Effector memory CD8-positive, alpha-beta T cell (primary cell): ENCODE results near the gene ZBTB7C.
A peak's percentile ranks its signal among the peaks of the same experiment; 100 is the strongest.

Source experiments
- ATAC-seq: fragments of 150-1000 bp; cut with Tn5 transposase; replicated peaks from 2 replicates; pipeline ENCODE4 v1.10.0; 2021; ENCODE audit warnings: mild to moderate bottlenecking, moderate library complexity
- DNase-seq, 3 experiments: peaks; one replicate each; pipeline ENCODE4 v3.0.0; 2021
- H3K27ac Mint-ChIP-seq, 2 donors: one replicate each; pipeline ENCODE4 v1.8.0; 2022; ENCODE audit warnings: mild to moderate bottlenecking in 2 of 2, mixed read lengths in 2 of 2, moderate library complexity in 2 of 2
- H3K27me3 Mint-ChIP-seq, 2 donors: one replicate each; pipeline ENCODE4 v1.8.0; 2022; ENCODE audit warnings: mixed read lengths in 2 of 2
- H3K36me3 Mint-ChIP-seq: one replicate; pipeline ENCODE4 v1.8.0; 2022; ENCODE audit warnings: mild to moderate bottlenecking, moderate library complexity, mixed read lengths; ENCODE audit not compliant: insufficient read depth
- H3K4me1 Mint-ChIP-seq, 2 donors: one replicate each; pipeline ENCODE4 v1.8.0; 2022; ENCODE audit warnings: low read depth in 2 of 2, mixed read lengths in 2 of 2
- H3K4me3 Mint-ChIP-seq, 2 donors: one replicate each; pipeline ENCODE4 v1.8.0; 2022; ENCODE audit warnings: mild to moderate bottlenecking in 2 of 2, mixed read lengths in 2 of 2, moderate library complexity in 2 of 2
- H3K9me3 Mint-ChIP-seq, 2 donors: one replicate each; pipeline ENCODE4 v1.8.0; 2022; ENCODE audit warnings: mixed read lengths in 2 of 2

The ZBTB7C gene

GRCh38 chr18:48053881-48054816 is 355.0 kb downstream of the ZBTB7C start:
- H3K36me3 Mint-ChIP-seq = no peaks in the 10 kb centered on the region
- no peak for ATAC-seq
- H3K9me3 Mint-ChIP-seq = no peaks in the 10 kb centered on the region
- H3K27ac Mint-ChIP-seq = no peak overlapping the region
- peaks cover 69 to 83% of the 10 kb centered on the region in 2 donors for H3K27me3 Mint-ChIP-seq
- no peak for DNase-seq
- H3K4me1 Mint-ChIP-seq = peaks cover 0 to 7% of the 10 kb centered on the region in 2 donors
- no peak overlapping the region for H3K4me3 Mint-ChIP-seq

DNA sequence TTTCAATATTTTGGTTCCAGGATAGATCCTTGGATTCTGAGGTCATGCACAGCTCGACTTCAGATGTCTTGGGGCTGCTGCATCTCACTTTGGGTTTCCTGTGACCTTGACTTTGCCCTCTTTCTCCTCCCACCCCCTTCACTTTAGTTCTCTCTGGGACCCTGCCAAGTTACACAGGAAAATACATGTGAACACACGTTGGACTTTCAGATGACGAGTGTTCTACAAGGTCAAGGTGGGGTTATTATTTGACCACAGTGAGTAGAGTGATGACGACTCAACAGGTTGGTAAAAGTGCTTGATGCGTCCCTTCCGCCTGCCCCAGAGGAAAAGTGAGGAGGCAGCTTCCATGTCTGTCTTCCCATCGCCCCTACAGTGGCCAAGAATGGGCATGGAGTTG is 356.3 kb downstream of the ZBTB7C start:
- H3K4me1 Mint-ChIP-seq = peaks cover 0 to 4% of the 10 kb centered on the region in 2 donors
- H3K36me3 Mint-ChIP-seq = no peaks in the 10 kb centered on the region
- no peaks in the 10 kb centered on the region for H3K9me3 Mint-ChIP-seq
- H3K27me3 Mint-ChIP-seq = peaks cover 58 to 83% of the 10 kb centered on the region in 2 donors
- ATAC-seq = no peak
- H3K4me3 Mint-ChIP-seq = no peak overlapping the region
- no peak overlapping the region for H3K27ac Mint-ChIP-seq
- no peak for DNase-seq

DNA sequence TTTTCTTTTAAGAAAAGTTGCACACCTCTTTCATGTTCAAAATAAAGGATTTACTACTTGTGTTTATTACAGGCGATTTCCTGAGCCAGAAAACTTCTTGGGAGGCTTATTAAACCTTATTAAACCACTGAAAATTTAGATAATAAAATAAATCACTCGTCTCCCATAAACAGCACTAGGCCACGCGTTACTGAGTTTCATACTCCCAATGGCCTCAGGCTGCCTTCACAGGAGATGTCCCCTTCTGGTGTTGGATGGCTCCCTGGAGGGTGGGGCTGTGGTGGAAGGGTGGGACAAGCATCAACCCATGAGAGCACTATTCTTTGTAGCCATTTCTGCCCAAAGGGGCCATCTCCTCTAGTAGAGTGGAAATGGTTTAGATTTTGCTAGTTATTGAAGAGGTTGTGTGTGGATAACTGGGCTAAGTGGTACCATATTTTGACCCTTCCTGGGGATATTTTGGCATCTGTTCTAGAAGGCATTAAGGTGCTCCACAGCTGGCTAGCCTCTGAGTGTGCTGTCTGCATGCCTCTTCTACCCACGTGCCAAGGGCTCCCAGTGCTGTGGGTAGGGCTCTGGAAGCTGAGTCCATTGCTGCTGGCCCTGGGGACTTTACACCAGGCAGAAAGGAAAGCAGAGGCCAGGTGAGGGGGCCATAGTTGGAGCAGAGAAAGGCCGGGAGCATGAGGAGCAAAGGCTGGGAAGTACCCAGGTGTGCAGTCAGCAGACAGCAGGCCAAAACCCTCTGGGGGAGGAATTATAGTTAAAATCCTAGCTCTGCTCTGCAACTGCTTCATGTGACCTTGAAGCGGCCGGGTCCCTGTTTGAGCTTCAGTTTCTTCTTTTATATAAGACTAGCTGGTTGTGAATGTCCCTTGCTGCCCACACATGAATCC is 357.0 kb downstream of the ZBTB7C start:
- H3K27me3 Mint-ChIP-seq = peaks cover 51 to 81% of the 10 kb centered on the region in 2 donors
- no peak for DNase-seq
- H3K4me1 Mint-ChIP-seq = peaks cover 0 to 4% of the 10 kb centered on the region in 2 donors
- H3K27ac Mint-ChIP-seq = no peak overlapping the region
- no peaks in the 10 kb centered on the region for H3K9me3 Mint-ChIP-seq
- H3K36me3 Mint-ChIP-seq = no peaks in the 10 kb centered on the region
- ATAC-seq = no peak
- no peak overlapping the region for H3K4me3 Mint-ChIP-seq

GRCh38 chr18:48050176-48050575 is 359.0 kb downstream of the ZBTB7C start:
- no peaks in the 10 kb centered on the region for H3K36me3 Mint-ChIP-seq
- peaks cover 40 to 67% of the 10 kb centered on the region in 2 donors for H3K27me3 Mint-ChIP-seq
- no peak overlapping the region for H3K27ac Mint-ChIP-seq
- ATAC-seq (no peak), DNase-seq (no peak)
- H3K9me3 Mint-ChIP-seq = peaks cover 0 to 3% of the 10 kb centered on the region in 2 donors
- no peak overlapping the region for H3K4me3 Mint-ChIP-seq
- H3K4me1 Mint-ChIP-seq = peaks cover 0 to 4% of the 10 kb centered on the region in 2 donors

DNA sequence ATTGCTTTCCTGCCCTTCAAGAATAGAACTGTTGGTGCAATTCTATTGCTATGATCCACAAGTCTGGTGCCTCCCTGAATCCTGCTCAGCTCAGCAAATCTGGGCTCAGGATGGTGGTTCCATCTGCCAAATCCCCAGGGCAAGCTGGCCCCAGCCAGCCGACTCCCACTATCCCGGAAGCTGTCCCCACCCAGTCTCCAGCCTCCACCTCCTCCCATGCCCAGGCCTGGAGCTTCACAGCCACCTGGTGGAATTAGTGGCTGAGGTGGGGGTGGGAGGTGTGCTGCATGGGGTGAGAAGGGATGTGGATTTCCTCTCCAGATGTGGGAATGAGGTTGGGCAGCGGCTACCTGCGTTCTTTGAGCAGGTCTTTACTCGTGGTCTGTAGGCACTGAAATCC is 359.4 kb downstream of the ZBTB7C start:
- ATAC-seq (no peak), DNase-seq (no peak)
- Mint-ChIP-seq H3K9me3 (peaks cover 0 to 3% of the 10 kb centered on the region in 2 donors), H3K27me3 (peaks cover 36 to 63% of the 10 kb centered on the region in 2 donors), H3K4me1 (peaks cover 0 to 4% of the 10 kb centered on the region in 2 donors), H3K36me3 (no peaks in the 10 kb centered on the region), H3K4me3 (no peak overlapping the region), H3K27ac (no peak overlapping the region)

DNA sequence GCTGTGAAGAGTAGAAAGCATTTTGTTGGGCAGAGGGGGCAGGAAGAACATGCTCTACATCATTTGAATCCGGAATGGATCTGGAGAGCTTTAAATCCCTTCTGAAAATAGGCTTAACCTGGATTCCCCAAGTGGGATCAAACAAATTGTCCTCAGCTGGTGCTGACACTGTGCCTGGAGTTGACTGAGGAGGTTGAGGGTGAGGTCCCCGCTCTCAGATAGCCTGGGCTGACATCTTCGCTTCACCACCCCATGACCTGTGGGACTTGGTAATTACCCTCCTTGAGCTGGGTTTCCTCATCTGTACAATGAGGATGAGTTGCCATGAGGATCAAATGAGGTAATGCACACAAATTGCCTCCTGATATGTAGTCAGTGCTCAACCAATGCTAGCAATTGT is 360.9 kb downstream of the ZBTB7C start:
- peaks cover 23 to 56% of the 10 kb centered on the region in 2 donors for H3K27me3 Mint-ChIP-seq
- no peak for DNase-seq
- peaks cover 0 to 3% of the 10 kb centered on the region in 2 donors for H3K9me3 Mint-ChIP-seq
- no peaks in the 10 kb centered on the region for H3K36me3 Mint-ChIP-seq
- peak overlapping the region in 1 of 2 donors; percentile 3 for H3K27ac Mint-ChIP-seq
- no peak overlapping the region for H3K4me3 Mint-ChIP-seq
- no peak for ATAC-seq
- H3K4me1 Mint-ChIP-seq = no peaks in the 10 kb centered on the region

DNA sequence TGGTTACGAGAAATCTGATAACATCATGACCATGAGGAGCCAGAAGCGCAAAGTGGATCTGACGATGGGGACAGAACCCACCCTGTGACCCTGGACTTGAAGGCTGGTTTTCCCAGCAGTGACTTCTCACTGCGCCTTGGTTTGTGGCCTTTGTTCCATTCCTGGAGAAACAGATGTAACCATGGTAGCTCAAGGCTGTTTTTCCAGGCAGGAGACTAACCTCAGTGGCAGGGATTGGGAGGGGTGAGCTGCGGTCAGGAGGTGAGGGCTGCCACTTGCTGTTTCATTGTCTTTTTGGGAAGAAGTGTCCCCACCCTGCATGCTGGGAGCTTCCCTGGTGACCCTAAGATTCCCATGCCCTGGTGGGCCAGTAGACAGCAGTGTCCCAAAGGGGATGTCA is 362.3 kb downstream of the ZBTB7C start:
- Mint-ChIP-seq H3K27ac (no peak overlapping the region), H3K4me3 (no peak overlapping the region), H3K36me3 (no peaks in the 10 kb centered on the region), H3K27me3 (peaks cover 17 to 53% of the 10 kb centered on the region in 2 donors), H3K4me1 (no peaks in the 10 kb centered on the region), H3K9me3 (peaks cover 0 to 3% of the 10 kb centered on the region in 2 donors)
- no peak for DNase-seq
- ATAC-seq = no peak

- Mint-ChIP-seq H3K4me1 (no peaks in the 10 kb centered on the region), H3K27ac (no peak overlapping the region), H3K27me3 (peaks cover 10 to 48% of the 10 kb centered on the region in 2 donors), H3K36me3 (no peaks in the 10 kb centered on the region), H3K9me3 (peaks cover 0 to 3% of the 10 kb centered on the region in 2 donors), H3K4me3 (no peak overlapping the region)
- ATAC-seq (no peak), DNase-seq (no peak)
These were observed 363.4 kb downstream of the ZBTB7C start for GRCh38 chr18:48045744-48046143.

- Mint-ChIP-seq H3K27me3 (peaks cover 6 to 50% of the 10 kb centered on the region in 2 donors), H3K4me1 (no peaks in the 10 kb centered on the region), H3K9me3 (peaks cover 0 to 3% of the 10 kb centered on the region in 2 donors), H3K27ac (no peak overlapping the region), H3K4me3 (no peak overlapping the region), H3K36me3 (no peaks in the 10 kb centered on the region)
- no peak for ATAC-seq
- DNase-seq = no peak
These were observed 364.2 kb downstream of the ZBTB7C start for GRCh38 chr18:48044944-48045343.

- Mint-ChIP-seq H3K4me1 (no peaks in the 10 kb centered on the region), H3K27ac (no peak overlapping the region), H3K9me3 (peaks cover 0 to 3% of the 10 kb centered on the region in 2 donors), H3K4me3 (no peak overlapping the region), H3K27me3 (peaks cover 6 to 44% of the 10 kb centered on the region in 2 donors), H3K36me3 (no peaks in the 10 kb centered on the region)
- no peak for DNase-seq
- ATAC-seq = no peak
These were observed 366.0 kb downstream of the ZBTB7C start for GRCh38 chr18:48043166-48043565.

- Mint-ChIP-seq H3K4me1 (no peaks in the 10 kb centered on the region), H3K9me3 (peaks cover 0 to 3% of the 10 kb centered on the region in 2 donors), H3K27me3 (peaks cover 6 to 42% of the 10 kb centered on the region in 2 donors), H3K36me3 (no peaks in the 10 kb centered on the region), H3K4me3 (no peak overlapping the region), H3K27ac (no peak overlapping the region)
- no peak for DNase-seq
- ATAC-seq = no peak
These were observed 366.8 kb downstream of the ZBTB7C start for GRCh38 chr18:48042431-48042830.

DNA sequence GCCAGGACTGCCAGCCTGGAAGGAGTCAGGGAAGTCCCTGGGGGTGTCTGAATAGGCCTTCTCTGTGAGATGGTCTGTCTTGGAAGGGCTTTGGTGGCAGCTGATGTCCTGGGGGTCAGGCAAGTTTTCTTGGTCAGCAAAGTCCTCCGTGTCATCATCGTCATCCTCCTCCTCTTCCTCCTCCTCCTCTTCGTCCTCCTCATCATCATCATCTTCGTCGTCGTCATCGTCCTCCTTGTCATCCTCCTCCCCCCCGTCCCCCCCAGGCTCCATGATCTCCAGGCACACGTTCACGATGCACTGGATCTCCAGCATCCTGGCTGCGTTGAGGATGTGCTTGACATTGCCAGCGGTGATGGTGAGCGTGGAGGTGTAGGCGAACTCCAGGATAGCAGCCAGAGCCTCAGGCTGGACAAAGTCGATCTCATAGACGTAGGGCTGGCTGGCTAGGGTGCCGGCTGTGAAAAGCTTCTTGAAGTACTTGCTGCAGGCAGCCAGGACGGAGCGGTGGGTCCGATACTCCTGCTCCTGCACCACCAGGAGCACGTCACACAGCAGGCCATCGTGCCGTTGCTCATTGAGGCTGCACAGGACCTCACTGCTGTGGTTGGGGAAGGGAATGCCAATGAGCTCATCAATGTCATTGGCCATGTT is 368.6 kb downstream of the ZBTB7C start:
- H3K4me1 Mint-ChIP-seq = no peaks in the 10 kb centered on the region
- no peak overlapping the region for H3K4me3 Mint-ChIP-seq
- no peak overlapping the region for H3K27ac Mint-ChIP-seq
- no peaks in the 10 kb centered on the region for H3K36me3 Mint-ChIP-seq
- DNase-seq (no peak), ATAC-seq (no peak)
- peaks cover 11 to 60% of the 10 kb centered on the region in 2 donors for H3K27me3 Mint-ChIP-seq
- peaks cover 0 to 2% of the 10 kb centered on the region in 2 donors for H3K9me3 Mint-ChIP-seq

GRCh38 chr18:48039769-48040215 is 369.4 kb downstream of the ZBTB7C start:
- Mint-ChIP-seq H3K27me3 (peaks cover 12 to 68% of the 10 kb centered on the region in 2 donors), H3K36me3 (no peaks in the 10 kb centered on the region)
- no peak for DNase-seq

More at GRCh38 chr18:48039769-48040215, 369.4 kb downstream of the ZBTB7C start:
- H3K9me3 Mint-ChIP-seq = no peaks in the 10 kb centered on the region
- no peak for ATAC-seq
- no peaks in the 10 kb centered on the region for H3K4me1 Mint-ChIP-seq
- no peak overlapping the region for H3K4me3 Mint-ChIP-seq
- H3K27ac Mint-ChIP-seq = no peak overlapping the region
